Right lobe of liver (tissue), 6 donors: ENCODE measurements around the gene TTR. TPM values are rescaled to one million over a fixed set of nuclear protein-coding genes. Genes with fewer than 3 reads are reported as not detected.

Experiments
- ATAC-seq, 4 donors: fragments of 200-7000 bp; cut with Tn5 transposase; one replicate each; pipeline ENCODE4 v1.9.1; 2020; ENCODE audit warnings: mild to moderate bottlenecking in 4 of 4, moderate library complexity in 4 of 4
- DNase-seq, 3 donors: peaks; one replicate each; pipeline ENCODE4 v3.0.0-alpha.2; 2020
- H3K27ac ChIP-seq, 3 donors: fragments of 200-600 bp; one replicate each; pipeline ENCODE4 v1.8.0; 2022
- H3K27me3 ChIP-seq, 2 donors: fragments of 200-600 bp; one replicate each; pipeline ENCODE4 v1.8.0; 2022
- H3K36me3 ChIP-seq, 4 donors: fragments of 200-600 bp; sonication (generic) in 1 of 4; one replicate each; pipeline versions ENCODE4 v1.5.1 to v1.8.0; 2017 to 2022; ENCODE audit warnings: control low read depth in 1 of 4
- H3K4me1 ChIP-seq, 4 donors: fragments of 200-600 bp; sonication (generic) in 1 of 4; one replicate each; pipeline versions ENCODE4 v1.5.1 to v1.8.0; 2017 to 2022; ENCODE audit warnings: control low read depth in 1 of 4
- H3K4me3 ChIP-seq, 3 donors: fragments of 200-600 bp; one replicate each; pipeline ENCODE4 v1.8.0; 2022
- H3K9me3 ChIP-seq, 4 donors: fragments of 200-600 bp; sonication (generic) in 1 of 4; one replicate each; pipeline versions ENCODE4 v1.5.1 to v1.8.0; 2017 to 2022; ENCODE audit warnings: control low read depth in 1 of 4
- CTCF ChIP-seq, 4 donors: fragments of 200-600 bp in 3 of 4; fragments of 450-650 bp in 1 of 4; IDR thresholded peaks; one replicate each; pipeline versions ENCODE4 v1.5.1 to v1.8.0; 2016 to 2022; ENCODE audit warnings: antibody characterized with exemption in 4 of 4, mild to moderate bottlenecking in 2 of 4
- POLR2A ChIP-seq: fragments of 450-650 bp; IDR thresholded peaks from one replicate; pipeline ENCODE4 v1.6.1; 2017; ENCODE audit warnings: antibody characterized with exemption, mild to moderate bottlenecking
- WGBS: methylation state at CpG from one replicate; pipeline ENCODE4 v1.1.6; 2018; ENCODE audit warnings: low coverage, low lambda C conversion rate; ENCODE audit not compliant: insufficient coverage; ENCODE audit errors: missing lambda C conversion rate; 5-methylcytosine and 5-hydroxymethylcytosine counted together
- intact Hi-C, 2 donors: fragments of 100-400 bp; cut with DNase I; formaldehyde crosslinking; loops; one replicate each; pipeline versions ENCODE4 v1.11.2 to v1.14.1; 2022
- total RNA-seq, 6 experiments: library from RNA; depleted of rRNA in 2 of 6; stranded (reverse); fragments of >200 nt in 2 of 6; fragmentation: NEBNext Ultra II Directional in 3 of 6; extraction: Animal tissue kit (Norgen Biotek cat#: 25700) in 3 of 6; gene quantifications; one replicate each; pipeline versions ENCODE4 v1.1.0 to v1.2.4, GENCODE V29; 2016 to 2023
- donor health status: DM: no; HTN: yes; CAD: no.
- donor health status: DM: no; HTN: no; CAD: no.
- donor health status: DM: no; HTN: no; CAD: no.
- donor health status: DM: no; HTN: yes; CAD: no.
- donor health status: DM: no; HTN: yes; CAD: no.

Gene TTR
- total RNA-seq, 6 experiments from 2014 or later = 1,281 to 4,774 (median 2,625) TPM

- Histone ChIP-seq H3K4me3 (no peak overlapping the region), H3K27ac (peak overlapping the region in 1 of 3 donors; percentile 53), H3K9me3 (no peaks in the 10 kb centered on the region), H3K27me3 (no peaks in the 10 kb centered on the region), H3K36me3 (no peaks in the 10 kb centered on the region), H3K4me1 (peaks cover 0 to 30% (median 5%) of the 10 kb centered on the region in 4 donors)
- intact Hi-C loops = loop anchor here in 1 of 2 donors (10.0 kb wide), 1 partner anchor 149 kb away; no protein-coding TSS in a partner anchor
- 48% methylated on average over 2 of the region's 2 CpGs for WGBS
- ATAC-seq = peak; percentile 41 to 60 (median 51)
- no peak for DNase-seq
- TF ChIP-seq CTCF (IDR thresholded peaks at IDR 0.05) (no peak), POLR2A (no peak)
Measured at GRCh38 chr18:31565345-31565744, 26.3 kb upstream of the TTR start.

GRCh38 chr18:31565782-31566512, 25.7 kb upstream of the TTR start:
- DNase-seq (no peak), ATAC-seq (peak; percentile 32 to 67 (median 48))
- Histone ChIP-seq H3K27me3 (no peaks in the 10 kb centered on the region), H3K4me3 (no peak overlapping the region), H3K9me3 (no peaks in the 10 kb centered on the region), H3K27ac (peak overlapping the region in 2 of 3 donors; percentile 53 to 55), H3K36me3 (no peaks in the 10 kb centered on the region), H3K4me1 (peaks cover 0 to 30% (median 5%) of the 10 kb centered on the region in 4 donors)
- 53% methylated on average over 9 of the region's 10 CpGs for WGBS
- intact Hi-C loops = loop anchor here in 1 of 2 donors (10.0 kb wide), 1 partner anchor 149 kb away; no protein-coding TSS in a partner anchor
- TF ChIP-seq POLR2A (no peak), CTCF (IDR thresholded peaks at IDR 0.05) (no peak)

GRCh38 chr18:31566576-31567306, 24.9 kb upstream of the TTR start:
- 42% methylated on average over 4 of the region's 4 CpGs for WGBS
- peak in 1 of 3 donors; percentile 66 for DNase-seq

GRCh38 chr18:31572368-31572767, 19.3 kb upstream of the TTR start:
- DNase-seq = no peak
- Histone ChIP-seq H3K27me3 (no peaks in the 10 kb centered on the region), H3K4me3 (no peak overlapping the region), H3K27ac (peak overlapping the region in 2 of 3 donors; percentile 61 to 66), H3K4me1 (peaks cover 0 to 53% (median 17%) of the 10 kb centered on the region in 4 donors), H3K36me3 (no peaks in the 10 kb centered on the region), H3K9me3 (no peaks in the 10 kb centered on the region)
- TF ChIP-seq POLR2A (no peak), CTCF (IDR thresholded peaks at IDR 0.05) (no peak)
- WGBS = 36% methylated on average over 8 of the region's 9 CpGs
- intact Hi-C loops = no loop called here
- peak in 3 of 4 donors; percentile 19 to 45 (median 44) for ATAC-seq

More at GRCh38 chr18:31566576-31567306, 24.9 kb upstream of the TTR start:
- H3K27me3 ChIP-seq = no peaks in the 10 kb centered on the region
- no peaks in the 10 kb centered on the region for H3K36me3 ChIP-seq
- H3K4me1 ChIP-seq = peaks cover 0 to 30% (median 5%) of the 10 kb centered on the region in 4 donors
- TF ChIP-seq POLR2A = no peak
- no peak for TF ChIP-seq CTCF (IDR thresholded peaks at IDR 0.05)
- peak; percentile 70 to 87 (median 84) for ATAC-seq
- no peaks in the 10 kb centered on the region for H3K9me3 ChIP-seq
- H3K27ac ChIP-seq = peak overlapping the region in 2 of 3 donors; percentile 53 to 55
- no peak overlapping the region for H3K4me3 ChIP-seq
- intact Hi-C loops = loop anchor here in 1 of 2 donors (10.0 kb wide), 1 partner anchor 148 kb away; no protein-coding TSS in a partner anchor
